GM19468 (cell line): ENCODE measurements around the gene CD83.

Source experiments
- ATAC-seq: cut with Tn5 transposase; IDR thresholded peaks from one replicate; pipeline ENCODE4 v1.9.1; 2021; ENCODE audit warnings: mild to moderate bottlenecking, moderate library complexity, moderate number of reproducible peaks; ENCODE audit not compliant: unreplicated experiment; ENCODE audit errors: extremely low read depth

CD83 gene

DNA sequence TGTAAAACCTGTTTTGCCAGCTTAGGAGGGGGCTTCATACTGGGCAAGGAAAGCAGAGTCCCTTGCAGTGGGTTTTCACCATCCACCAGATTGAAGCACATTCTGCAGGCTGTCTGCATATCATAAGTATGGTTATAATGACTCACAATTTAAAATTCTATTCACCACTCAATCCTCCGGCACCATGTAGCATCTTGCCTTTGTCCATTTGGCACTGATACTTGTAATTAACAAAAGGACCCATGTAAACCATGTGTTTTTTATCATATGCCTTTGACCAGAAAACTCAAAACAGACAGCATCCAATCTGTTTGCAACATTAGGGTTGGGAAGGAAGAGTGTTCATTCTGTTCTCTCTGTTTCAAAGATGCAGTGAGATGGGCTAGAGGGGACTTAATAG lies 3.0 kb downstream of the CD83 start:
- no peak for ATAC-seq

DNA sequence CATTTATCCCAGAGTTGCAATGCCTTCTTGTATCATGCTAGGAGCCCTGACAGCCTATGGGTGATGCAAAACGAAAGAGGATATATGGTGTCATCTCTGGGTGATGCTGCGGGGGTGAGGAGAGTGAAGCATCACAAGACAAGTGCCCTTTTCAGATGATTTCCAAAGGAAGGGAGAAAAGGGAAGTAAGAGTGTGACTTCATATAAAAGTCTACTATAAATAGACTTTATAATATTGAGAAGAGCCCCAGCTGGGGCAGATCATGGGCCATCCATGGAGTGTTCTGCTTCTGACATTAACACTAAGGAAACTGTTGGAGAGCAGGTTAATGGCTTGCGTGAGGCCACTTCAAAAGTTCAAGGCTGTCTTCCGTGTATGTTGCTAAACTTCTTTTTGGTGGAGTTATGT lies 4.4 kb downstream of the CD83 start:
- ATAC-seq, result peak; percentile 31

- ATAC-seq, result no peak
Observed at GRCh38 chr6:14123386-14124111, 6.0 kb downstream of the CD83 start.

DNA sequence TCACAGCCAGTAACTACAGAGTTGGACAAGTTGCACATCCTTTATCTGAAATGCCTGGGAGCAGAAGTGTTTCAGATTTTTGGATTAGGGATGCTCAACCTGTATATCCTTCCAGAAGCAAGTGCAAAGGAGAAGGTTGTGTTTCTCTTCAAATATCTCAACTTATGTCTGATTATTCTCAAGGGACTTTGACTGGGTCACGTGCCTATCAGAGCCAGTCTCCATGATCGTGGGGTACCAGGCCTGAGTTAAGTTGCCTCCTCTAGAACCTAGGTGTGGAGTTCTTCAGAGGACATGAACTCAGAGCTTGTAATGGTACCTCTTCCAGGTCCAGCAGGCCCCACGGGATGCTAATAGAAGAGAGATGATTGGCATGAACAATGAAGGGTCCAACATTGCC lies 7.8 kb downstream of the CD83 start:
- no peak for ATAC-seq

DNA sequence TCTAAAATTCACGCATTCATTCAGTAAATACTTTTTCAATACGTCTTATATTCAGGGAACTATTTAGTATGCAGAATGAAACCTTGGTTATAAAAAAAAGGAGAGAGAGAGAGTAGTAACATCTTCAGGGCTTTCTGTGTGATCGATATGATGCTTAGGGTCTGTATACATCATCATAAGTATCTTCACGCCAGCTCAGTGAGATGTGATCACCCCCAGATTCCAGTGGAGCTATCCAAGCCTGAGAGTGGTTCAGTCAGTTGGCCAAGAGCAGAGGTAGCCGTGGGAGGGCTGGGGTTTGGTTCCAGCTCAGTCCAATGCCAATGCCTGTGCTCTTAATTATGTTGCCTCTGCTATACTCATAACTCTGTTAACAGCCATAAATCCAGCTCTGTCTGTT lies 8.6 kb downstream of the CD83 start:
- no peak for ATAC-seq

- ATAC-seq, result no peak
Observed at GRCh38 chr6:14127611-14128010, 10.0 kb downstream of the CD83 start.

DNA sequence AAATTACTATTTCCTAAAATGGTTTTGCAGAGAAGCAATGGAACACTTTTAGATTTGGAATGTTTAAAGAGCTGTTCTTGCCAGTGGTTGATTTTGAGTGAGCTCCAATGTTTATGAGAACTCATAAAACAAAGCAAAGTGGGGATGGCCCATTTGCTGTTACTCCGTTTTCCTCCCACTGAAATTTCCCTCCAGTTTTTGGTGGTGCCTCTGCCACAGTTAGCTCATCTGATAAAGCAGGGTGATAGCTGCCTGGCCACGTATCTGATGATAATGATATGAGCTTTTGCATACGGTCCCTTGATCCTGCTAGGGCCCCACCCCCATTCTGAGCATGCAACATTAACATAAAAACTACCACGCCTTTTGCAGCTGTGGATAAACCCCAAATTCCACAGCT lies 10.4 kb downstream of the CD83 start:
- ATAC-seq, result no peak

DNA sequence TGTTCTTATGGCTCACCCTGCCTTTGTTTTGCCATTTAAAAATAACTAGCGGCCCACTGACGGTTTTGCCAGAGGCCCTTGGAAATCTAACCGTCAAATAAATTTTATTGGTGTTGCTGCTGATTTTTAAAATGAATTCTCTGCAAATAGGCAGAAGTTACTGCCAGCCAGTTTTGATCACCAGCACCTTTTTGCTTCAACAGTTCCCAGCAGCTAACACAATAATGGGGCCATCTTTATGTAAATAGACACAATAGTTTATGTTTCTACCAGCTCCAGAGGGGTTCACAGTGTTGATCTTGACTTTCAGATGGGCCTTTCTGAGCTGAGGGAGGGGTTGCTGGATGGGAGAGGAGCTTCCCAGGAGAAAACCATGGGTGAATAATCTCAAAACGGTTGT lies 11.2 kb downstream of the CD83 start:
- ATAC-seq, result no peak

DNA sequence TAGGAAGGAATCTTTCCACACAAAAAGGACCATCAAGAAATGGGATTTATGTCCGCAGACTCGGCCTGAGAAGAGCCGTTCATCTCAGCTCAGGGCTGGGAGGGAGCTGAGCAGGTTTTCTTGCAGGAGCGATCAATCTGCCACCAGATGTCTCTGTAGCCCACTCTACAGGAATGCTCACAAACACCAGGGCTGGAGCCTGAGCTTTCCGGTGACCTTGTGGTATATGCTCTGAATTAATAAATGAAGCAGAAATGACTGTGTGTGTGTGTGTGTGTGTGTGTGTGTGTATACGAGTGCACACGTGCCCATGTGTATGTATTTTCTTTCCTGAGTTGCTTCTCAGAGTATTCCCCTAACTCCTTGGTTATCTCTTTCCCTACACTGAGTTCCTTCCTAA lies 12.0 kb downstream of the CD83 start:
- no peak for ATAC-seq

DNA sequence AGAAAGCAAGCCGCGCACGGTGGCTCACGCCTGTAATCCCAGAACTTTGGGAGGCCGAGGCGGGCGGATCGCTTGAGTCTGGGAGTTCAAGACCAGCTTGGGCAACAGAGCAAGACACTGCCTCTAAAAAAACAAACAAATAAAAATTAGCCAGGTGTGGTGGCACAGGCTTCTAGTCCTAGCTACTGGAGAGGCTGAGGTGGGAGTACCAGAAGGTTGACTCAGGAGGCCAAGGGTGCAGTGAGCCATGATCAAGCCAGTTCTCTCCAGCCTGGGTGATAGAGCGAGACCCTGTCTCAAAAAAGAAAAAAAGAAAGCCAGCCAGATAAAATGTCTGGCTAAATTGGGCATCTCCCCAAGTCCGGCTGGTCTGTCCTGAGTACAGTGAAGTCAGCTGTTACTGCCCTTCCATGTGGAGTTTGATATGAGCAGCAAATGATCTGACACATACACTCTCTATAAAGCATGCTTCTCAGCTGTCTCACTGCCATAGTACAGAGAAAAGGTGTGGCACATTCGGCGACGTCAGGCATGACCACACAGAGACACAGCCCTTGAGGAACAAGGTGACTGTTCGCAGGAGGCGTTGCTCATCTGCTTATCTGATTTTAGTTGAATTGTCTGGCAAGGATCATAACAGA lies 13.0 kb downstream of the CD83 start:
- no peak for ATAC-seq

DNA sequence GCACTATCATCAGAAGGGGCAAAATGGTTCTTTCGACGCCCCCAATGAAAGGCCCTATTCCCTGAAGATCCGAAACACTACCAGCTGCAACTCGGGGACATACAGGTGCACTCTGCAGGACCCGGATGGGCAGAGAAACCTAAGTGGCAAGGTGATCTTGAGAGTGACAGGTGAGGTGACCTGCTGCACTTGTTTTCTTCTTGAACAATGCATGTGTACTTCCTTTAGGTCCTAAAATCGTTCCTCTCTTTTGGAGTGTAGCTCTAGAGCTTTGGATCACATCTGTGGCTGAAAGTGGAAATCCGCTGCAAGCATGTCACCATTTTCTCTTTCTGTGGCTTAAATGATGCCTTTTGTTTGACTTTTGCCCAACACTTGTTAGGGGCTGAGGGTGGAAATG lies 14.0 kb downstream of the CD83 start:
- ATAC-seq, result no peak

- no peak for ATAC-seq
Observed at GRCh38 chr6:14132244-14132920, 14.8 kb downstream of the CD83 start.

GRCh38 chr6:14132921-14133275 lies 15.3 kb downstream of the CD83 start:
- ATAC-seq, result no peak

- no peak for ATAC-seq
Observed at GRCh38 chr6:14134211-14134910, 16.8 kb downstream of the CD83 start.

- no peak for ATAC-seq
Observed at GRCh38 chr6:14135893-14136539, 18.4 kb downstream of the CD83 start.

- no peak for ATAC-seq
Observed at GRCh38 chr6:14138701-14139215, 21.2 kb downstream of the CD83 start.

GRCh38 chr6:14141351-14142062 lies 23.9 kb downstream of the CD83 start:
- ATAC-seq, result no peak

DNA sequence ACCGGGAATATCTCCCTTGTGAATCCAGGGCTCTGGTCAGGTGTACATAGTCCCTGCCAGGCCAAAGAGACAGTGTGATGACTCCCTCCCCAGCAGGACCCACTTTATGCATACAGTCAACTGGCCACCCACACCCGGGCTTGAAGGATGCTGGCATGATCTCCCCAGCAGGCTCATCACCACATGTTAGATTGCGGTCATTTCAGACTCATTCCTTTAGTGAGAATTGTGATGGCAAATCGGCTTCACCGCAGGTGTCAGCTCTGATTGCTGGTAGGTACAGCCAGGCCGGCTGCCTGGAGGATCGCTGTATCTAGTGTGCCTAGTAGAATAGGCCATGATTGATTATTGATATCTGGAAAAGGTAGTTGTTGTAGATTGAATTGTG lies 24.5 kb downstream of the CD83 start:
- ATAC-seq, result no peak

DNA sequence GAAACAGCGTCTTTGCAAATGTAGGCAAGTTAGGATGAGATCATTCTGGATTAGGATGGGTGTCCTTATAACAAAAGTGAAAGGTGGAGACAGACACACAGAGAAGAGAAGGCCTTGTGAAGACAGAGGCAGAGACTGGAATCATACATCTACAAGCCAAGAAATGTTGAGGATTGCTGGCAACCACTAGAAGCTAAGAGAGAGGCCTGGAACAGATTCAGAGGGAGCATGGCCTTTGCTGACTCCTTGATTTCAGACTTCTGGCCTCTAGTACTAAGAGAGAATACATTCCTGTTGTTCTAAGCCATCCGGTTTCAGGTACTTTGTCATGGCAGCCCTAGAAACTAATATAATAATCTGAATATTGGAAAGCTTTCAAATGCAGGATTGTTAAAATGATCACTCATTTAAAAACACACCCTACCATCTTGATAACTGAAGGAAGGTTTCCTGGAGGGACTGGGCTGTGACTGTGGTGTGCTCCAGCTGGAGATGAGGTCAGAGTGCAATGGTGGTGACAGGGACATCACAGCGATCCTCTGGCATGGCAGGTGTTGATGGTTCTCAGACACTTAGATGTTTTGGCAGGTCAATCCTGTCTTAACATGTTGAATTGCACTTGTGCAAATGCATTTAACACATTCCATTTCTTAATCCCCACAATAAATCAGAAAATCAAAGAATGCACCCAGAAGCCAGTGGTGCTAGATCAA lies 25.1 kb downstream of the CD83 start:
- no peak for ATAC-seq
